ENCODE results near the gene SORBS2. TPM values are rescaled to one million over a fixed set of nuclear protein-coding genes. Genes with fewer than 3 reads are reported as not detected.
"Not testable (repeated sequence)": the region's sequence is repeated elsewhere in the genome, so short reads cannot be mapped to it uniquely, and the experiment has no call there.

SORBS2 gene
- total RNA-seq, 2 experiments from 2014 or later: not detected

GRCh38 chr4:185728893-185729292, 83.1 kb downstream of the SORBS2 start:
- no peak for DNase-seq
- ChIA-PET POLR2A (no interaction called here), CTCF (no interaction called here)
- Mint-ChIP-seq H3K36me3 (ENCODE audit: low read depth) (no peaks in the 10 kb centered on the region), H3K4me3 (no peak overlapping the region), H3K4me1 (no peaks in the 10 kb centered on the region), H3K27ac (no peak overlapping the region), H3K9me3 (no peaks in the 10 kb centered on the region), H3K27me3 (peaks cover 19% of the 10 kb centered on the region)

GRCh38 chr4:185726931-185727330, 85.1 kb downstream of the SORBS2 start:
- H3K4me1 Mint-ChIP-seq: no peaks in the 10 kb centered on the region
- no peak overlapping the region for H3K27ac Mint-ChIP-seq
- H3K9me3 Mint-ChIP-seq: no peaks in the 10 kb centered on the region
- ChIA-PET POLR2A (no interaction called here), CTCF (no interaction called here)
- H3K36me3 Mint-ChIP-seq (ENCODE audit: low read depth): no peaks in the 10 kb centered on the region
- H3K4me3 Mint-ChIP-seq: no peak overlapping the region
- H3K27me3 Mint-ChIP-seq: peaks cover 20% of the 10 kb centered on the region
- no peak for DNase-seq

GRCh38 chr4:185723631-185724260, 88.2 kb downstream of the SORBS2 start:
- H3K36me3 Mint-ChIP-seq (ENCODE audit: low read depth): no peaks in the 10 kb centered on the region
- no peak overlapping the region for H3K27ac Mint-ChIP-seq
- peaks cover 16% of the 10 kb centered on the region for H3K27me3 Mint-ChIP-seq
- H3K9me3 Mint-ChIP-seq: no peaks in the 10 kb centered on the region
- H3K4me1 Mint-ChIP-seq: no peaks in the 10 kb centered on the region
- ChIA-PET CTCF (no interaction called here), POLR2A (no interaction called here)
- H3K4me3 Mint-ChIP-seq: no peak overlapping the region
- no peak for DNase-seq

- Mint-ChIP-seq H3K9me3 (no peaks in the 10 kb centered on the region), H3K27me3 (peaks cover 12% of the 10 kb centered on the region), H3K4me1 (no peaks in the 10 kb centered on the region), H3K36me3 (ENCODE audit: low read depth) (no peaks in the 10 kb centered on the region), H3K4me3 (no peak overlapping the region), H3K27ac (no peak overlapping the region)
- DNase-seq: no peak
- CTCF ChIA-PET: no interaction called here
- POLR2A ChIA-PET: no interaction called here
Observed at GRCh38 chr4:185722029-185722316, 90.0 kb downstream of the SORBS2 start.

- Mint-ChIP-seq H3K9me3 (no peaks in the 10 kb centered on the region), H3K27me3 (peaks cover 12% of the 10 kb centered on the region), H3K4me1 (no peaks in the 10 kb centered on the region), H3K36me3 (ENCODE audit: low read depth) (no peaks in the 10 kb centered on the region), H3K27ac (no peak overlapping the region), H3K4me3 (no peak overlapping the region)
- ChIA-PET POLR2A (no interaction called here), CTCF (no interaction called here)
- DNase-seq: no peak
Observed at GRCh38 chr4:185721190-185722028, 90.6 kb downstream of the SORBS2 start.

GRCh38 chr4:185719500-185719858, 92.5 kb downstream of the SORBS2 start:
- no peak overlapping the region for H3K27ac Mint-ChIP-seq

GRCh38 chr4:185718578-185719499, 93.2 kb downstream of the SORBS2 start:
- H3K9me3 Mint-ChIP-seq: no peaks in the 10 kb centered on the region
- DNase-seq: no peak
- peaks cover 9% of the 10 kb centered on the region for H3K27me3 Mint-ChIP-seq
- H3K36me3 Mint-ChIP-seq (ENCODE audit: low read depth): no peaks in the 10 kb centered on the region
- no peak overlapping the region for H3K4me3 Mint-ChIP-seq
- POLR2A ChIA-PET: no interaction called here
- H3K4me1 Mint-ChIP-seq: no peaks in the 10 kb centered on the region
- no peak overlapping the region for H3K27ac Mint-ChIP-seq
- CTCF ChIA-PET: interaction anchor here (0.6 kb wide), 1 partner anchor 38 kb away, joined by 3 read pairs; no protein-coding TSS in a partner anchor

More at GRCh38 chr4:185719500-185719858, 92.5 kb downstream of the SORBS2 start:
- Mint-ChIP-seq H3K4me3 (no peak overlapping the region), H3K36me3 (ENCODE audit: low read depth) (no peaks in the 10 kb centered on the region), H3K4me1 (no peaks in the 10 kb centered on the region), H3K27me3 (peaks cover 8% of the 10 kb centered on the region), H3K9me3 (no peaks in the 10 kb centered on the region)
- POLR2A ChIA-PET: no interaction called here
- CTCF ChIA-PET: no interaction called here
- no peak for DNase-seq

GRCh38 chr4:185717377-185717741, 94.6 kb downstream of the SORBS2 start:
- H3K36me3 Mint-ChIP-seq (ENCODE audit: low read depth): no peaks in the 10 kb centered on the region
- no peaks in the 10 kb centered on the region for H3K4me1 Mint-ChIP-seq
- no peak overlapping the region for H3K27ac Mint-ChIP-seq
- ChIA-PET CTCF (no interaction called here), POLR2A (no interaction called here)
- H3K9me3 Mint-ChIP-seq: no peaks in the 10 kb centered on the region
- no peak overlapping the region for H3K4me3 Mint-ChIP-seq
- H3K27me3 Mint-ChIP-seq: peaks cover 2% of the 10 kb centered on the region
- no peak for DNase-seq

GRCh38 chr4:185716577-185717376, 95.2 kb downstream of the SORBS2 start:
- POLR2A ChIA-PET: no interaction called here
- no peaks in the 10 kb centered on the region for H3K9me3 Mint-ChIP-seq
- H3K4me3 Mint-ChIP-seq: no peak overlapping the region
- no peaks in the 10 kb centered on the region for H3K36me3 Mint-ChIP-seq (ENCODE audit: low read depth)
- no peak for DNase-seq
- CTCF ChIA-PET: no interaction called here
- H3K4me1 Mint-ChIP-seq: no peaks in the 10 kb centered on the region
- H3K27ac Mint-ChIP-seq: no peak overlapping the region
- peaks cover 2% of the 10 kb centered on the region for H3K27me3 Mint-ChIP-seq

GRCh38 chr4:185716141-185716551, 95.8 kb downstream of the SORBS2 start:
- no peaks in the 10 kb centered on the region for H3K36me3 Mint-ChIP-seq (ENCODE audit: low read depth)
- H3K27ac Mint-ChIP-seq: no peak overlapping the region
- H3K9me3 Mint-ChIP-seq: no peaks in the 10 kb centered on the region
- CTCF ChIA-PET: no interaction called here
- no peak overlapping the region for H3K4me3 Mint-ChIP-seq
- no peak for DNase-seq
- H3K4me1 Mint-ChIP-seq: no peaks in the 10 kb centered on the region
- H3K27me3 Mint-ChIP-seq: peaks cover 2% of the 10 kb centered on the region
- POLR2A ChIA-PET: no interaction called here

- DNase-seq; H3K36me3 Mint-ChIP-seq (ENCODE audit: low read depth); H3K27me3 Mint-ChIP-seq; H3K4me1 Mint-ChIP-seq; CTCF ChIA-PET; H3K4me3 Mint-ChIP-seq; H3K27ac Mint-ChIP-seq; POLR2A ChIA-PET; H3K9me3 Mint-ChIP-seq: not testable (repeated sequence)
Observed at GRCh38 chr4:185714524-185714923, 97.5 kb downstream of the SORBS2 start.

GRCh38 chr4:185713731-185714130, 98.3 kb downstream of the SORBS2 start:
- Mint-ChIP-seq H3K27me3 (peaks cover 2% of the 10 kb centered on the region), H3K9me3 (no peaks in the 10 kb centered on the region), H3K27ac (no peak overlapping the region), H3K4me3 (no peak overlapping the region), H3K36me3 (ENCODE audit: low read depth) (no peaks in the 10 kb centered on the region), H3K4me1 (no peaks in the 10 kb centered on the region)
- CTCF ChIA-PET: no interaction called here
- DNase-seq: no peak
- POLR2A ChIA-PET: no interaction called here

GRCh38 chr4:185713272-185713671, 98.7 kb downstream of the SORBS2 start:
- Mint-ChIP-seq H3K4me1 (no peaks in the 10 kb centered on the region), H3K27ac (no peak overlapping the region), H3K9me3 (no peaks in the 10 kb centered on the region), H3K36me3 (ENCODE audit: low read depth) (no peaks in the 10 kb centered on the region), H3K4me3 (no peak overlapping the region), H3K27me3 (peaks cover 2% of the 10 kb centered on the region)
- POLR2A ChIA-PET: no interaction called here
- DNase-seq: no peak
- CTCF ChIA-PET: no interaction called here

Measured in activated CD4-positive, alpha-beta T cell treated with anti-CD3 and anti-CD28 coated beads, Interleukin-2, amount 10 ng/mL, durations not matched to agents 7 days and 5 days (primary cell).